ENCODE data around the gene PHACTR1.

- TF ChIP-seq, protein P1, sequence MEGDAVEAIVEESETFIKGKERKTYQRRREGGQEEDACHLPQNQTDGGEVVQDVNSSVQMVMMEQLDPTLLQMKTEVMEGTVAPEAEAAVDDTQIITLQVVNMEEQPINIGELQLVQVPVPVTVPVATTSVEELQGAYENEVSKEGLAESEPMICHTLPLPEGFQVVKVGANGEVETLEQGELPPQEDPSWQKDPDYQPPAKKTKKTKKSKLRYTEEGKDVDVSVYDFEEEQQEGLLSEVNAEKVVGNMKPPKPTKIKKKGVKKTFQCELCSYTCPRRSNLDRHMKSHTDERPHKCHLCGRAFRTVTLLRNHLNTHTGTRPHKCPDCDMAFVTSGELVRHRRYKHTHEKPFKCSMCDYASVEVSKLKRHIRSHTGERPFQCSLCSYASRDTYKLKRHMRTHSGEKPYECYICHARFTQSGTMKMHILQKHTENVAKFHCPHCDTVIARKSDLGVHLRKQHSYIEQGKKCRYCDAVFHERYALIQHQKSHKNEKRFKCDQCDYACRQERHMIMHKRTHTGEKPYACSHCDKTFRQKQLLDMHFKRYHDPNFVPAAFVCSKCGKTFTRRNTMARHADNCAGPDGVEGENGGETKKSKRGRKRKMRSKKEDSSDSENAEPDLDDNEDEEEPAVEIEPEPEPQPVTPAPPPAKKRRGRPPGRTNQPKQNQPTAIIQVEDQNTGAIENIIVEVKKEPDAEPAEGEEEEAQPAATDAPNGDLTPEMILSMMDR (IDR thresholded peaks at IDR 0.05) = no peak
- TF ChIP-seq POLR2A (IDR thresholded peaks at IDR 0.05) = no peak
These were observed 289.4 kb downstream of the PHACTR1 start for GRCh38 chr6:13005994-13006393.
